Right lobe of liver (tissue), 6 donors: Measurements from ENCODE around the gene SAMD1. TPM values are rescaled to one million over a fixed set of nuclear protein-coding genes. Genes with fewer than 3 reads are reported as not detected.
A peak's percentile ranks its signal among the peaks of the same experiment; 100 is the strongest.

Experiments used
- ATAC-seq, 4 donors: fragments of 200-7000 bp; cut with Tn5 transposase; one replicate each; pipeline ENCODE4 v1.9.1; 2020; ENCODE audit warnings: mild to moderate bottlenecking in 4 of 4, moderate library complexity in 4 of 4
- DNase-seq, 3 donors: peaks; one replicate each; pipeline ENCODE4 v3.0.0-alpha.2; 2020
- H3K27ac ChIP-seq, 3 donors: fragments of 200-600 bp; one replicate each; pipeline ENCODE4 v1.8.0; 2022
- H3K27me3 ChIP-seq, 2 donors: fragments of 200-600 bp; one replicate each; pipeline ENCODE4 v1.8.0; 2022
- H3K36me3 ChIP-seq, 4 donors: fragments of 200-600 bp; sonication (generic) in 1 of 4; one replicate each; pipeline versions ENCODE4 v1.5.1 to v1.8.0; 2017 to 2022; ENCODE audit warnings: control low read depth in 1 of 4
- H3K4me1 ChIP-seq, 4 donors: fragments of 200-600 bp; sonication (generic) in 1 of 4; one replicate each; pipeline versions ENCODE4 v1.5.1 to v1.8.0; 2017 to 2022; ENCODE audit warnings: control low read depth in 1 of 4
- H3K4me3 ChIP-seq, 3 donors: fragments of 200-600 bp; one replicate each; pipeline ENCODE4 v1.8.0; 2022
- H3K9me3 ChIP-seq, 4 donors: fragments of 200-600 bp; sonication (generic) in 1 of 4; one replicate each; pipeline versions ENCODE4 v1.5.1 to v1.8.0; 2017 to 2022; ENCODE audit warnings: control low read depth in 1 of 4
- CTCF ChIP-seq, 4 donors: fragments of 200-600 bp in 3 of 4; fragments of 450-650 bp in 1 of 4; IDR thresholded peaks; one replicate each; pipeline versions ENCODE4 v1.5.1 to v1.8.0; 2016 to 2022; ENCODE audit warnings: antibody characterized with exemption in 4 of 4, mild to moderate bottlenecking in 2 of 4
- POLR2A ChIP-seq: fragments of 450-650 bp; IDR thresholded peaks from one replicate; pipeline ENCODE4 v1.6.1; 2017; ENCODE audit warnings: antibody characterized with exemption, mild to moderate bottlenecking
- WGBS: methylation state at CpG from one replicate; pipeline ENCODE4 v1.1.6; 2018; ENCODE audit warnings: low coverage, low lambda C conversion rate; ENCODE audit not compliant: insufficient coverage; ENCODE audit errors: missing lambda C conversion rate; 5-methylcytosine and 5-hydroxymethylcytosine counted together
- intact Hi-C, 2 donors: fragments of 100-400 bp; cut with DNase I; formaldehyde crosslinking; loops; one replicate each; pipeline versions ENCODE4 v1.11.2 to v1.14.1; 2022
- total RNA-seq, 6 experiments: library from RNA; depleted of rRNA in 2 of 6; stranded (reverse); fragments of >200 nt in 2 of 6; fragmentation: NEBNext Ultra II Directional in 3 of 6; extraction: Animal tissue kit (Norgen Biotek cat#: 25700) in 3 of 6; gene quantifications; one replicate each; pipeline versions ENCODE4 v1.1.0 to v1.2.4, GENCODE V29; 2016 to 2023
- donor health status: DM: no; HTN: yes; CAD: no.
- donor health status: DM: no; HTN: no; CAD: no.
- donor health status: DM: no; HTN: no; CAD: no.
- donor health status: DM: no; HTN: yes; CAD: no.
- donor health status: DM: no; HTN: yes; CAD: no.

The SAMD1 gene
- total RNA-seq, 6 experiments from 2014 or later, result 10.0 to 25.3 (median 15.6) TPM

DNA sequence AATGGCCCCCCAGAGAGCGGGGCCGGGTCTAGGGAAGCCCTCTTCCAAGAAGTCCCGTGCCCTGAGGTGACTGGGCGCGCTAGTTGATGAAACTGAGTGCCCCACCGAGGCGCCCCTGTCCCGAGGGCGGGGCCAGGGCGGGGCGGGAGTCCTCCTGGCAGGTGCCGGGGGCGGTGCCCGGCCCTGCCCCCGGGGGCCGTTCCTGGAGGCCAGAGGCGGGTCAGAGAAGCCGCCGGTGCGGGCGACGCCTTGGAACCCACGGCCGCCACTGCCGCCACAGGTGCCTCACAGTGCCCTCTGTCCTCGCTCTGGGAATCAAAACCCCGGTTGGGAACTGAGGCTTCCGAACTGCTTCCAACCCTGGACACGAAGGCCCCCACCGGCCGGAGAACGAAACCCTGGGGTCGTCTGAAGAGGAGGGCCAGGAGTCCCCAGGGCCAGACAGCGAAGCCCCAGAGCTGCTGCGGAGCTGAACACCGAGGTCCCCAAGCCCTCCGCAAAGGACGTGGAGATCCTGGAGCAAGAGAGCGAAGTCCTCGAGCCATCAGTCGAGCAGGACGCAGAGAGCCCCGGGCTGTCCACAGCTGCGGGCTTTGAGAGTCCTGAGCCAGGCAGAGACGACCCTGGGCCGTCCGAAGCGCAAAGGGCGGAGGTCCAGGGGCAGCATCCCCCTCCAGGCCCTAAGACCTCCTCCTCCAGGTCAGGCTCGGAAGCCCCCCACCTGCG is 17.9 kb downstream of the SAMD1 start, which contains the start of gene MISP3:
TSS of gene MISP3 (plus strand) at position 252 of the 726 bp plus-strand sequence. CDS start 524 bp downstream, outside the sequence.
- peaks cover 0 to 18% (median 8%) of the 10 kb centered on the region in 4 donors for H3K4me1 ChIP-seq
- H3K36me3 ChIP-seq, result no peaks in the 10 kb centered on the region
- intact Hi-C loops, result no loop called here
- WGBS, result 0% methylated on average over 9 of the region's 51 CpGs
- TF ChIP-seq POLR2A (no peak), CTCF (IDR thresholded peaks at IDR 0.05) (no peak)
- no peaks in the 10 kb centered on the region for H3K27me3 ChIP-seq
- ATAC-seq (peak; percentile 73 to 84 (median 76)), DNase-seq (peak; percentile 87 to 92 (median 89))
- H3K27ac ChIP-seq, result peak within 1 kb of the TSS; percentile 74 to 82 (median 82)
- H3K9me3 ChIP-seq, result no peaks in the 10 kb centered on the region
- peak within 1 kb of the TSS; percentile 68 to 75 (median 69) for H3K4me3 ChIP-seq

DNA sequence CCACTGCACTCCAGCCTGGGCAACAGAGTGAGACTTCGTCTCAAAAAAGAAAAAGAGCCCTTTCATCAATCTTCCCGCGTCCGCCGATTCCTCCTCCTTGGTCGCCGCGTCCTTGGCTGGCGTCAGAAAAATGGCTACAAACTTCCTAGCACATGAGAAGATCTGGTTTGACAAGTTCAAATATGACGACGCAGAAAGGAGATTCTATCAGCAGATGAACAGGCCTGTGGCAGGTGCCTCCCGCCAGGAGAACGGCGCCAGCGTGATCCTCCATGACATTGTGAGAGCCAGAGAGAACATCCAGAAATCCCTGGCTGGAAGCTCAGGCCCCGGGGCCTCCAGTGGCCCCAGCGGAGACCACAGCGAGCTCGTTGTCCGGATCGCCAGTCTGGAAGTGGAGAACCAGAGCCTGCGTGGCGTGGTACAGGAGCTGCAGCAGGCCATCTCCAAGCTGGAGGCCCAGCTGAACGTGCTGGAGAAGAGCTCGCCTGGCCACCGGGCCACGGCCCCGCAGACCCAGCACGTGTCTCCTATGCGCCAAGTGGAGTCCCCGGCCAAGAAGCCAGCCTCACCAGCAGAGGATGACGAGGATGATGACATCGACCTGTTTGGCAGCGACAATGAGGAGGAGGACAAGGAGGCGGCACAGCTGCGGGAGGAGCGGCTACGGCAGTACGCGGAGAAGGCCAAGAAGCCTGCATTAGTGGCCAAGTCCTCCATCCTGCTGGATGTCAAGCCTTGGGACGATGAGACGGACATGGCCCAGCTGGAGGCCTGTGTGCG is 20.1 kb downstream of the SAMD1 start:
- intact Hi-C loops, result no loop called here
- no peaks in the 10 kb centered on the region for H3K27me3 ChIP-seq
- no peak overlapping the region for H3K27ac ChIP-seq
- H3K36me3 ChIP-seq, result no peaks in the 10 kb centered on the region
- 95% methylated on average over 17 of the region's 43 CpGs for WGBS
- DNase-seq (no peak), ATAC-seq (no peak)
- no peak overlapping the region for H3K4me3 ChIP-seq
- H3K9me3 ChIP-seq, result no peaks in the 10 kb centered on the region
- H3K4me1 ChIP-seq, result peaks cover 0 to 16% (median 7%) of the 10 kb centered on the region in 4 donors
- TF ChIP-seq CTCF (IDR thresholded peaks at IDR 0.05) (no peak), POLR2A (no peak)

GRCh38 chr19:14066134-14066533 is 24.4 kb downstream of the SAMD1 start:
- Histone ChIP-seq H3K9me3 (no peaks in the 10 kb centered on the region), H3K4me1 (peaks cover 0 to 5% (median under 1%) of the 10 kb centered on the region in 4 donors), H3K4me3 (no peak overlapping the region), H3K27ac (no peak overlapping the region), H3K27me3 (no peaks in the 10 kb centered on the region), H3K36me3 (no peaks in the 10 kb centered on the region)
- DNase-seq, result no peak
- WGBS, result 83% methylated on average over 2 of the region's 2 CpGs
- TF ChIP-seq POLR2A (no peak), CTCF (IDR thresholded peaks at IDR 0.05) (no peak)
- no peak for ATAC-seq
- intact Hi-C loops, result no loop called here

DNA sequence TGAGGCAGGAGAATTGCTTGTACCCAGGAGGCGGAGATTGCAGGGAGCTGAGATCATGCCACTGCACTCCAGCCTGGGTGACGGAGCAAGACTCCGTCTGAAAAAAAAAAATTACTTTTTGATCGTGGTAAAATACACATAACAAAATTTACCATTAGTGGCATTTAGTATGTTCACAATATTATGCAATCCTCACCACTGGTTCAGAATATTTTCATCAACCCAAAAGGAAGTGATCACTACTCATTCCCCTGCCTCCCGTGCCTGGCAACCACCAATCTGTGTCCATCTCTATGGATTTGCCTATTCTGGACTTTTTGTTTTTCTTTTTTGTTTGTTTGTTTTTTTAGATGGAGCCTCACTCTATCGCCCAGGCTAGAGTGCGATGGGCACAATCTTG is 27.4 kb downstream of the SAMD1 start:
- Histone ChIP-seq H3K27ac (no peak overlapping the region), H3K4me3 (no peak overlapping the region), H3K36me3 (no peaks in the 10 kb centered on the region), H3K4me1 (peaks cover 0 to 27% (median 9%) of the 10 kb centered on the region in 4 donors), H3K9me3 (no peaks in the 10 kb centered on the region), H3K27me3 (no peaks in the 10 kb centered on the region)
- TF ChIP-seq POLR2A, result no peak
- TF ChIP-seq CTCF (IDR thresholded peaks at IDR 0.05), result no peak
- 71% methylated on average over 7 of the region's 7 CpGs for WGBS
- DNase-seq (no peak), ATAC-seq (no peak)
- intact Hi-C loops, result no loop called here
